ENCODE results near the gene CNTN5. TPM values are rescaled to one million over a fixed set of nuclear protein-coding genes. Genes with fewer than 3 reads are reported as not detected.

The CNTN5 gene
- total RNA-seq, 2 donors from 2014 or later = 0.78 TPM; not detected in 1

DNA sequence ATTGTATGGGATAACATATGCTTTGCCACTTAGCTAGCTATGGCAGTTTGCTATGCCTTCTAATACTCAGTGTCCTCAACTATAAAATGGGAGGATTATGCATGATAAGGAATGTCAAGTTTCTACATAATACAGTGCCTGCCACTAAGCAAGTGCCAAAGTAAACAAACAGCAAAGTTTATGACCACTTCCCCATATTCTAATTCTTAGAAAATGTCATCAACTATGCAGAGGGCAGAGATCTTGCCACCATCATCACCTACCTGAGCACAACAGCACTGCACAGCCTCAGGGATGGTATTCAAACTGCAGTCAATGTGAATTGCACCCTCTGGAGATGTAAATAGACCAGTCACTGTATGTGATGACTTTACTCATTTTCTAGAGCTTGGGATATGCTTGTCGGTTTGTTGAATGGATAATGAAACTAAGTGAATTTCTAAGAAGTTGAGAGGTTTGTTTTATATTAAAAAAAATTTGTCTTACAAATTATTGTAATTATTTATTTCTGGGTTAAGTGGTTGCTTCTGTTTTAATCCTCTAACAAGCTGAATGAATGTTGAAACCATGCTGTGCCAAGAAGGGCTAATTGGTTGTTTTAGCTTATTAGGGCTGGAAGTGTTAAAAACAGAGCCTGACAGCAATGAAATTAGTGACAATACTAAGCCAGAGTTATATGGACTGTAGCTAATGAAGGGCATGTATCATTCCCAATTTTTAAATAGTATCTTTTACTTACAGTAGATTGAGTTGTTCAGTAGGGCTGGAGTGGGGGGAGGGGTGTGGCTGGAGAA, 398.4 kb downstream of the CNTN5 start:
- no peak for ATAC-seq
- H3K36me3 ChIP-seq (replicated peaks in 1 of 2; ENCODE audit: insufficient read depth in 1 of 2, low read depth in 2 of 2) = no peaks in the 10 kb centered on the region

DNA sequence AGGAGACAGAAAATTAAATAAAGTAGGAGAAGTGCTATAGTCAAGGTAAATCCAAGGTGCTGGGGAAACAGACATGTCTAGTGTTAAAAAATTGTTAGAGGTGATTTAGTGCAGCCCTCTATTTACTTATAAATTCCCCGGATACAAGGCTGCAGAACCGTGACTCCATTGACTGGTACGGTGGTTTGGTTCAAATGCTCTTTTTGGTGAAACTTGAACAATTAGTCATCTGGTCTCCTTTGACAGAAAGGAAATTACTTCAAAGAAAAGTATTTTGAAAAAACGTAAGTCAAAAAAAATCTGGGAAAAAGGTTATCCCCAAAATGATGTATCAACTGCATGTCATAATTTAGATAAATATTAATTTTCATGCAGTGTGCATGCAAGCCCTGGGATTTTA, 399.2 kb downstream of the CNTN5 start:
- no peak for TF ChIP-seq POLR2A (IDR thresholded peaks at IDR 0.05)
- TF ChIP-seq, protein P1, sequence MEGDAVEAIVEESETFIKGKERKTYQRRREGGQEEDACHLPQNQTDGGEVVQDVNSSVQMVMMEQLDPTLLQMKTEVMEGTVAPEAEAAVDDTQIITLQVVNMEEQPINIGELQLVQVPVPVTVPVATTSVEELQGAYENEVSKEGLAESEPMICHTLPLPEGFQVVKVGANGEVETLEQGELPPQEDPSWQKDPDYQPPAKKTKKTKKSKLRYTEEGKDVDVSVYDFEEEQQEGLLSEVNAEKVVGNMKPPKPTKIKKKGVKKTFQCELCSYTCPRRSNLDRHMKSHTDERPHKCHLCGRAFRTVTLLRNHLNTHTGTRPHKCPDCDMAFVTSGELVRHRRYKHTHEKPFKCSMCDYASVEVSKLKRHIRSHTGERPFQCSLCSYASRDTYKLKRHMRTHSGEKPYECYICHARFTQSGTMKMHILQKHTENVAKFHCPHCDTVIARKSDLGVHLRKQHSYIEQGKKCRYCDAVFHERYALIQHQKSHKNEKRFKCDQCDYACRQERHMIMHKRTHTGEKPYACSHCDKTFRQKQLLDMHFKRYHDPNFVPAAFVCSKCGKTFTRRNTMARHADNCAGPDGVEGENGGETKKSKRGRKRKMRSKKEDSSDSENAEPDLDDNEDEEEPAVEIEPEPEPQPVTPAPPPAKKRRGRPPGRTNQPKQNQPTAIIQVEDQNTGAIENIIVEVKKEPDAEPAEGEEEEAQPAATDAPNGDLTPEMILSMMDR (IDR thresholded peaks at IDR 0.05) = no peak
- DNase-seq (no peak), ATAC-seq (no peak)
- WGBS, 2 donors = 36 to 51% methylated on average over 4 of the region's 4 CpGs
- intact Hi-C loops (cut with DNase I) = no loop called here
- Histone ChIP-seq H3K4me3 (no peak overlapping the region), H3K27me3 (no peaks in the 10 kb centered on the region), H3K36me3 (replicated peaks in 1 of 2; ENCODE audit: insufficient read depth in 1 of 2, low read depth in 2 of 2) (no peaks in the 10 kb centered on the region), H3K4me1 (no peaks in the 10 kb centered on the region), H3K27ac (no peak overlapping the region), H3K9me3 (no peaks in the 10 kb centered on the region)

More for the DNA sequence above, 398.4 kb downstream of the CNTN5 start:
- 13 to 29% methylated on average over 1 of the region's 1 CpG for WGBS, 2 donors
- Histone ChIP-seq H3K4me3 (no peak overlapping the region), H3K4me1 (no peaks in the 10 kb centered on the region), H3K27ac (no peak overlapping the region), H3K9me3 (no peaks in the 10 kb centered on the region), H3K27me3 (no peaks in the 10 kb centered on the region)
- TF ChIP-seq POLR2A (IDR thresholded peaks at IDR 0.05) = no peak
- TF ChIP-seq, protein P1 (IDR thresholded peaks at IDR 0.05) = no peak
- no peak for DNase-seq
- intact Hi-C loops (cut with DNase I) = no loop called here

DNA sequence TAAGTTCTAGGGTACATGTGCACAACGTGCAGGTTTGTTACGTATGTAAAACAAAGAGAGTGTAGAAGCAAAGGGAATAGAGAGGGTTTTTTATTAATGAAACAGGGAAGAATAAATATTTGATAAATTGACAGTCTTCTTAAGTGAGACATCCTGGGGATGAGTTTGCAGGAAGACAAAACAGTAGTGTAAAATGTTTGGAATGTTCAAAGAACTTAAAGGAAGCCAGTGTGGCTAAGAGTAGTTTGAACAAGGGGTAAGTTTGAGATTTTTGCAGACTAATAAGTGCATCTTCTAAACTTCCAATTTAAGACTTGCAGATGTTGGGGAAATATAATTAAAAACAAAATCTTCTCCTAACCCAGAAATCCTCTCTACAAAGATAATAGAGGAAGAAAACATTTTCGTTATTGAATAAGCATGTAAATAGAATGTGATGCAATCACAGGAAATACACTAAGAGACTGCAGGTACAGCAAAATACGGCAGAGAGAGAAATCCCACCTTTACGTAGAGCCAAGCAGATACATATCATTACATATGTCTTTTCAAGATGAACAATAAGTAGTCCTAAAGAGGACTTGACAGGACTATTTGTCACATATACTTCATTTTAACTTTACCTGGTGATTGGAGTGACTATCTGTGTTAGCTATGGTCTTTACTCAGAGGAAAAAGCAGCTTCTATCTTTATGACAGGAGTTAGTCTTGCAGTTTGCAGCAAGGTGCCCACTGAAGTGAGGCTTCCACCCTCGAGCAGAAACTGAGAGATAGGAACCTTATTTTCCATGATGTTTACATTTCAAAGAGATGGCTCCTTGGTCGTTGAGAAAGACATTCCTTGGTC, 402.1 kb downstream of the CNTN5 start:
- DNase-seq (no peak), ATAC-seq (no peak)
- no peak overlapping the region for H3K27ac ChIP-seq

DNA sequence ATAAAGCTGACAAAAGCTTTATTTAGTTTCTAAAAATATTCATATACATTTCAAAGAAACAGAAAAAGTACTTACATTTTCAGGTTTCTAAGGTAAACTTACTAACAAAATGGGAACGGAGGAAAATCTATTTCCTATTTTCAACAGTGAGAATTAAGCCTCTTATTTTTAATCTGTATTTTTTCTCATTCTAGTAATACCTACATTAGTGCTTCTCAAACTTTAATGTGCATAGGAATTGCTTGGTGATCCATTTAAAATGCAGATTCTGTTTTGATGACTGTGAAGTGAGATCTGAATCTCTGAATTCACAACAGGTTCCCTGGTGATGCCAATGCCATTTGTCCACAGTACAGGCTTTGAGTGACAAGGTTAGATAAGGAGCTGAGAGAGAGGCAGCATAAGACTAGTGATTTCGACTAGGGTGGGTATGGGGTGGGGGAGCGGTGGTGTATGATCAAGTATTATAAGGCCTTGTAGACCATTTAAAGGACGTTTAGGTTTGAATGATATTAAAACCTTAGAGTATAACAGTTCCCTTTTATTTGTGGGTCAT, 402.8 kb downstream of the CNTN5 start:
- DNase-seq (no peak), ATAC-seq (no peak)
- H3K4me1 ChIP-seq = no peaks in the 10 kb centered on the region
- H3K27ac ChIP-seq = no peak overlapping the region
- intact Hi-C loops (cut with DNase I) = no loop called here
- no peaks in the 10 kb centered on the region for H3K36me3 ChIP-seq (replicated peaks in 1 of 2; ENCODE audit: insufficient read depth in 1 of 2, low read depth in 2 of 2)
- no peak for TF ChIP-seq POLR2A (IDR thresholded peaks at IDR 0.05)
- TF ChIP-seq, protein P1 (IDR thresholded peaks at IDR 0.05) = no peak
- no peaks in the 10 kb centered on the region for H3K27me3 ChIP-seq
- WGBS, 2 donors = 21 to 25% methylated on average over 4 of the region's 4 CpGs
- H3K9me3 ChIP-seq = no peaks in the 10 kb centered on the region
- no peak overlapping the region for H3K4me3 ChIP-seq

More for the DNA sequence above, 402.1 kb downstream of the CNTN5 start:
- Histone ChIP-seq H3K4me3 (no peak overlapping the region), H3K27me3 (no peaks in the 10 kb centered on the region), H3K36me3 (replicated peaks in 1 of 2; ENCODE audit: insufficient read depth in 1 of 2, low read depth in 2 of 2) (no peaks in the 10 kb centered on the region), H3K9me3 (no peaks in the 10 kb centered on the region), H3K4me1 (no peaks in the 10 kb centered on the region)
- TF ChIP-seq, protein P1 (IDR thresholded peaks at IDR 0.05) = no peak
- no peak for TF ChIP-seq POLR2A (IDR thresholded peaks at IDR 0.05)
- 21 to 26% methylated on average over 7 of the region's 7 CpGs for WGBS, 2 donors
- intact Hi-C loops (cut with DNase I) = no loop called here
